ENCODE results near the gene BCL11B. TPM values are rescaled to one million over a fixed set of nuclear protein-coding genes. Genes with fewer than 3 reads are reported as not detected.

Gene BCL11B
- total RNA-seq, 4 donors from 2014 or later = 0.21 to 0.78 (median 0.26) TPM

- Histone ChIP-seq H3K27me3 (no peaks in the 10 kb centered on the region), H3K4me1 (peaks cover 0 to 13% (median 0%) of the 10 kb centered on the region in 4 donors), H3K9me3 (no peaks in the 10 kb centered on the region), H3K27ac (no peak overlapping the region), H3K4me3 (peak overlapping the region in 1 of 4 donors; percentile 9), H3K36me3 (no peaks in the 10 kb centered on the region)
- WGBS, 2 donors = 19 to 20% methylated on average over 16 of the region's 16 CpGs
- TF ChIP-seq EP300 (IDR thresholded peaks at IDR 0.05) (no peak), POLR2A (IDR thresholded peaks at IDR 0.05) (no peak)
- TF ChIP-seq, protein P1, sequence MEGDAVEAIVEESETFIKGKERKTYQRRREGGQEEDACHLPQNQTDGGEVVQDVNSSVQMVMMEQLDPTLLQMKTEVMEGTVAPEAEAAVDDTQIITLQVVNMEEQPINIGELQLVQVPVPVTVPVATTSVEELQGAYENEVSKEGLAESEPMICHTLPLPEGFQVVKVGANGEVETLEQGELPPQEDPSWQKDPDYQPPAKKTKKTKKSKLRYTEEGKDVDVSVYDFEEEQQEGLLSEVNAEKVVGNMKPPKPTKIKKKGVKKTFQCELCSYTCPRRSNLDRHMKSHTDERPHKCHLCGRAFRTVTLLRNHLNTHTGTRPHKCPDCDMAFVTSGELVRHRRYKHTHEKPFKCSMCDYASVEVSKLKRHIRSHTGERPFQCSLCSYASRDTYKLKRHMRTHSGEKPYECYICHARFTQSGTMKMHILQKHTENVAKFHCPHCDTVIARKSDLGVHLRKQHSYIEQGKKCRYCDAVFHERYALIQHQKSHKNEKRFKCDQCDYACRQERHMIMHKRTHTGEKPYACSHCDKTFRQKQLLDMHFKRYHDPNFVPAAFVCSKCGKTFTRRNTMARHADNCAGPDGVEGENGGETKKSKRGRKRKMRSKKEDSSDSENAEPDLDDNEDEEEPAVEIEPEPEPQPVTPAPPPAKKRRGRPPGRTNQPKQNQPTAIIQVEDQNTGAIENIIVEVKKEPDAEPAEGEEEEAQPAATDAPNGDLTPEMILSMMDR (IDR thresholded peaks at IDR 0.05) = no peak
- no peak for DNase-seq (ENCODE audit: low spot score in 2 of 2)
Measured at GRCh38 chr14:99215277-99215676, 56.7 kb downstream of the BCL11B start.

- Histone ChIP-seq H3K4me1 (peaks cover 0 to 13% (median 0%) of the 10 kb centered on the region in 4 donors), H3K27me3 (no peaks in the 10 kb centered on the region), H3K36me3 (no peaks in the 10 kb centered on the region), H3K27ac (no peak overlapping the region), H3K4me3 (no peak overlapping the region), H3K9me3 (no peaks in the 10 kb centered on the region)
- TF ChIP-seq, protein P1 (IDR thresholded peaks at IDR 0.05) = no peak
- no peak for TF ChIP-seq EP300 (IDR thresholded peaks at IDR 0.05)
- no peak for TF ChIP-seq POLR2A (IDR thresholded peaks at IDR 0.05)
- DNase-seq (ENCODE audit: low spot score in 2 of 2) = no peak
- WGBS, 2 donors = 60 to 71% methylated on average over 5 of the region's 7 CpGs
Measured at GRCh38 chr14:99214701-99215100, 57.3 kb downstream of the BCL11B start.

GRCh38 chr14:99213527-99213971, 58.4 kb downstream of the BCL11B start:
- Histone ChIP-seq H3K36me3 (no peaks in the 10 kb centered on the region), H3K4me3 (no peak overlapping the region), H3K9me3 (no peaks in the 10 kb centered on the region), H3K27ac (no peak overlapping the region), H3K4me1 (peaks cover 0 to 13% (median 0%) of the 10 kb centered on the region in 4 donors), H3K27me3 (no peaks in the 10 kb centered on the region)
- WGBS, 2 donors = 74 to 75% methylated on average over 9 to 10 of the region's 12 CpGs
- DNase-seq (ENCODE audit: low spot score in 2 of 2) = no peak
- TF ChIP-seq, protein P1 (IDR thresholded peaks at IDR 0.05) = no peak
- TF ChIP-seq EP300 (IDR thresholded peaks at IDR 0.05) = no peak
- TF ChIP-seq POLR2A (IDR thresholded peaks at IDR 0.05) = no peak

DNA sequence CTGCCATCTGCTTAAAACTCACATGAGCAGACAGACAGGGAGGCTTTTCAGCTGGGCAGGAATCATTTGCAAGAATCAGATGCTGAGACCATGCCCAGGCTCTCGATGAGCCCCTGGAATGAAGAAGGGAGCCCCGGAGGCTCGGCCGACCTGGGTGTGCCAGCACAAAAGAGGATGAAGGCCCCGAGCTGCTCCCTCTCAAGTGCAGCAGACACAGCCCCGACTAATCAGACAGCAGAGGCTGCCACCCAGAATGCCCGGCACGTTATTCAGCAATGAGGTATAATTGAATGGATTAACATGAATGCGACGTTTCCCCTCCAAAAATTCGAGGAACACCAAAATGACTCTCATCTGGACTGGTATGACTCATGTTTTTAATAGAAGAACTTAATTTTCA, 58.9 kb downstream of the BCL11B start:
- no peaks in the 10 kb centered on the region for H3K36me3 ChIP-seq
- no peak for DNase-seq (ENCODE audit: low spot score in 2 of 2)
- H3K4me3 ChIP-seq = no peak overlapping the region
- TF ChIP-seq, protein P1 (IDR thresholded peaks at IDR 0.05) = no peak
- TF ChIP-seq POLR2A (IDR thresholded peaks at IDR 0.05) (no peak), EP300 (IDR thresholded peaks at IDR 0.05) (no peak)
- peaks cover 0 to 13% (median 0%) of the 10 kb centered on the region in 4 donors for H3K4me1 ChIP-seq
- 57 to 72% methylated on average over 11 of the region's 11 CpGs for WGBS, 2 donors
- H3K27ac ChIP-seq = no peak overlapping the region
- no peaks in the 10 kb centered on the region for H3K27me3 ChIP-seq
- H3K9me3 ChIP-seq = no peaks in the 10 kb centered on the region

- 82 to 86% methylated on average over 3 of the region's 3 CpGs for WGBS, 2 donors
- no peak for DNase-seq (ENCODE audit: low spot score in 2 of 2)
- H3K4me3 ChIP-seq = no peak overlapping the region
- H3K9me3 ChIP-seq = no peaks in the 10 kb centered on the region
- no peaks in the 10 kb centered on the region for H3K36me3 ChIP-seq
- H3K27ac ChIP-seq = no peak overlapping the region
- H3K27me3 ChIP-seq = no peaks in the 10 kb centered on the region
- TF ChIP-seq POLR2A (IDR thresholded peaks at IDR 0.05) = no peak
- no peak for TF ChIP-seq EP300 (IDR thresholded peaks at IDR 0.05)
- TF ChIP-seq, protein P1 (IDR thresholded peaks at IDR 0.05) = no peak
- peaks cover 0 to 13% (median 0%) of the 10 kb centered on the region in 4 donors for H3K4me1 ChIP-seq
Measured at GRCh38 chr14:99212646-99213045, 59.4 kb downstream of the BCL11B start.

Measured in tibial nerve (tissue), 4 donors.